Naive thymus-derived CD4-positive, alpha-beta T cell (primary cell): Measurements from ENCODE around the gene SPAG16. TPM values are rescaled to one million over a fixed set of nuclear protein-coding genes. Genes with fewer than 3 reads are reported as not detected.

Source experiments
- ATAC-seq: fragments of 150-1000 bp; cut with Tn5 transposase; 2 replicates; pipeline ENCODE4 v1.10.0; 2021; ENCODE audit warnings: mild to moderate bottlenecking, moderate library complexity
- CTCF ChIA-PET: fragments of 350-600 bp; sonication (Branson Sonifier 250); formaldehyde crosslinking; loops from one replicate; lab custom pipeline; 2021; ENCODE audit warnings: antibody characterized with exemption; lab: Charles Lee
- POLR2A ChIA-PET: fragments of 350-600 bp; sonication (Branson Sonifier 250); formaldehyde crosslinking; loops from one replicate; lab custom pipeline; 2021; ENCODE audit warnings: antibody characterized with exemption, inconsistent platforms; lab: Charles Lee
- DNase-seq, 9 donors: peaks; one replicate each; pipeline versions ENCODE4 v3.0.0 to v3.0.0-alpha.2; 2020 to 2022; ENCODE audit warnings: mixed read lengths in 1 of 9
- H3K27ac ChIP-seq: one replicate; pipeline ENCODE4 v1.7.0; 2013; ENCODE audit warnings: mild to moderate bottlenecking, low read depth, low read length, moderate library complexity
- H3K27me3 ChIP-seq, 2 donors: one replicate each; pipeline ENCODE4 v1.7.0; 2013; ENCODE audit warnings: low read length in 2 of 2, mild to moderate bottlenecking in 2 of 2, moderate library complexity in 2 of 2; ENCODE audit not compliant: control insufficient read depth in 2 of 2, insufficient read depth in 2 of 2
- H3K36me3 ChIP-seq, 3 experiments: 1 replicate in 2 of 3; 2 replicates in 1 of 3; pipeline ENCODE4 v1.7.0; 2013; ENCODE audit warnings: low read length in 3 of 3, mild to moderate bottlenecking in 3 of 3, moderate library complexity in 1 of 3; ENCODE audit not compliant: insufficient read depth in 3 of 3, control insufficient read depth in 2 of 3
- H3K4me1 ChIP-seq, 2 donors: one replicate each; pipeline ENCODE4 v1.7.0; 2013; ENCODE audit warnings: low read length in 2 of 2, mild to moderate bottlenecking in 2 of 2, moderate library complexity in 1 of 2; ENCODE audit not compliant: control insufficient read depth in 2 of 2, insufficient read depth in 2 of 2
- H3K4me3 ChIP-seq: 2 replicates; pipeline ENCODE4 v1.7.0; 2013; ENCODE audit warnings: mild to moderate bottlenecking, low read length
- H3K9me3 ChIP-seq, 3 experiments: 1 replicate in 2 of 3; 2 replicates in 1 of 3; pipeline ENCODE4 v1.7.0; 2013; ENCODE audit warnings: low read length in 3 of 3; ENCODE audit not compliant: control insufficient read depth in 2 of 3
- H3K27ac Mint-ChIP-seq, 9 donors: one replicate each; pipeline ENCODE4 v1.8.0; 2020 to 2022; ENCODE audit warnings: mixed read lengths in 9 of 9, mild to moderate bottlenecking in 8 of 9, moderate library complexity in 5 of 9, inconsistent platforms in 2 of 9
- H3K27me3 Mint-ChIP-seq, 5 donors: one replicate each; pipeline ENCODE4 v1.8.0; 2021 to 2022; ENCODE audit warnings: mixed read lengths in 5 of 5, mild to moderate bottlenecking in 1 of 5
- H3K36me3 Mint-ChIP-seq, 5 donors: one replicate each; pipeline ENCODE4 v1.8.0; 2020 to 2022; ENCODE audit warnings: mixed read lengths in 5 of 5, mild to moderate bottlenecking in 3 of 5, inconsistent platforms in 1 of 5
- H3K4me1 Mint-ChIP-seq, 7 donors: one replicate each; pipeline ENCODE4 v1.8.0; 2020 to 2022; ENCODE audit warnings: mixed read lengths in 7 of 7, mild to moderate bottlenecking in 3 of 7, inconsistent platforms in 1 of 7
- H3K4me3 Mint-ChIP-seq, 10 donors: one replicate each; pipeline ENCODE4 v1.8.0; 2020 to 2022; ENCODE audit warnings: mild to moderate bottlenecking in 10 of 10, mixed read lengths in 10 of 10, moderate library complexity in 6 of 10, inconsistent platforms in 2 of 10
- H3K9me3 Mint-ChIP-seq, 11 donors: one replicate each; pipeline ENCODE4 v1.8.0; 2020 to 2022; ENCODE audit warnings: mixed read lengths in 11 of 11, mild to moderate bottlenecking in 4 of 11, inconsistent platforms in 1 of 11, moderate library complexity in 1 of 11
- intact Hi-C, 2 donors: fragments of 100-400 bp; cut with micrococcal nuclease; formaldehyde crosslinking; loops; one replicate each; pipeline ENCODE4 v1.15.1; 2023
- polyA plus RNA-seq, 2 donors: library from polyadenylated mRNA; unstranded; fragments of 300-500 nt; fragmentation: Illumina TruSeq; gene quantifications; one replicate each; pipeline ENCODE4 v1.2.3, GENCODE V29; 2021
- total RNA-seq, 6 experiments: library from RNA in 5 of 6; stranded (reverse) in 5 of 6; gene quantifications; 1 replicate in 5 of 6; 2 replicates in 1 of 6; pipeline ENCODE4 v1.2.3 and lab custom pipeline; 2021 to 2026

SPAG16 gene
- total and polyA plus RNA-seq, 7 experiments from 2014 or later, result 4.7 to 20.2 (median 7.4) TPM

- intact Hi-C loops, result no loop called here
- peaks cover 0 to 11% (median 1%) of the 10 kb centered on the region in 11 donors for H3K9me3 Mint-ChIP-seq
- no peaks in the 10 kb centered on the region for H3K36me3 Mint-ChIP-seq
- Histone ChIP-seq H3K27me3 (no peaks in the 10 kb centered on the region), H3K4me1 (no peaks in the 10 kb centered on the region), H3K9me3 (no peaks in the 10 kb centered on the region), H3K27ac (no peak overlapping the region), H3K36me3 (no peaks in the 10 kb centered on the region), H3K4me3 (no peak overlapping the region)
- CTCF ChIA-PET, result no interaction called here
- no peak overlapping the region for H3K4me3 Mint-ChIP-seq
- ATAC-seq (no peak), DNase-seq (no peak)
- H3K27ac Mint-ChIP-seq, result no peak overlapping the region
- no peaks in the 10 kb centered on the region for H3K27me3 Mint-ChIP-seq
- POLR2A ChIA-PET, result no interaction called here
- no peaks in the 10 kb centered on the region for H3K4me1 Mint-ChIP-seq
Observed at GRCh38 chr2:213846856-213847255, 562.6 kb downstream of the SPAG16 start.

DNA sequence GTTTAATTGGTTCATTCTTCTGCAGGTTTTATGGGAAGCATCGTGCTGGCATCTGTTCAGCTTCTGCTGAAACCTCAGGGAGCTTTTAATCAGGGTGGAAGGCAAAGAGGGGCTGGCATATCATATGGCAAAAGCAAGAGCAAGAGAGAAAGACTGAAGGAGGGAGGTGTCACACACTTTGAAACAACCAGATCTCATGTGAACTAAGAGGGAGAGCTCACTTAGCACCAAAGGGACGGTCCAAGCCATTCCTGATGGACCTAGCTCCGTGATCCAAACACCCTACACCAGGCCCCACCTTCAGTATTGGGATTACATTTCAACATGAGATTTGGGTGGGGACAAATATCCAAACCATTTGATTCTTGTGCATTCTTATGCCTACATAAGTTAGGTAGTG is 563.1 kb downstream of the SPAG16 start:
- Mint-ChIP-seq H3K4me1 (no peaks in the 10 kb centered on the region), H3K27ac (no peak overlapping the region), H3K4me3 (no peak overlapping the region), H3K27me3 (no peaks in the 10 kb centered on the region), H3K36me3 (no peaks in the 10 kb centered on the region), H3K9me3 (peaks cover 0 to 11% (median 1%) of the 10 kb centered on the region in 11 donors)
- CTCF ChIA-PET, result no interaction called here
- DNase-seq (no peak), ATAC-seq (no peak)
- H3K4me3 ChIP-seq, result no peak overlapping the region
- intact Hi-C loops, result no loop called here
- H3K9me3 ChIP-seq, result no peaks in the 10 kb centered on the region
- no peaks in the 10 kb centered on the region for H3K36me3 ChIP-seq
- POLR2A ChIA-PET, result no interaction called here
- H3K27ac ChIP-seq, result no peak overlapping the region
- no peaks in the 10 kb centered on the region for H3K27me3 ChIP-seq
- no peaks in the 10 kb centered on the region for H3K4me1 ChIP-seq

DNA sequence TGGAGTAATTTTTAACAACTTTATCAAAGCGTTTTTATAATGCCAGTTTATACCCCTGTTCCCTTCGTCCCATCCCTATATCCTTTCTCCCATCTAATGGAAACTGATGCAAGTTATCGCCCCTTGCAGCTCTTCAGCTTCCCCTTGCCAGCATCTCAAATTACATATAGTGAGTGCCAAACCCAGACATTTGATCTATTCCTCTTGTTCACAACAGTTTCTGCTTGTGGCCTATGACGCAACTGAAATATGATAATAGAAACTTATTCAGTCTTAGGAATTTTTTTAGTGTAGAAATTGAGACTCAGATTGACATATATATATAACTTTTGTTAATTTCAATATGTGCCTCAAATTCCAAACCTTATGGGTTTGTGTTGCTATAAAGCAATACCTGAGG is 564.4 kb downstream of the SPAG16 start:
- ATAC-seq (no peak), DNase-seq (no peak)
- H3K36me3 ChIP-seq, result no peaks in the 10 kb centered on the region
- no peaks in the 10 kb centered on the region for H3K27me3 ChIP-seq
- no peaks in the 10 kb centered on the region for H3K4me1 ChIP-seq
- H3K27ac ChIP-seq, result no peak overlapping the region
- Mint-ChIP-seq H3K9me3 (peaks cover 0 to 11% (median 1%) of the 10 kb centered on the region in 11 donors), H3K36me3 (no peaks in the 10 kb centered on the region), H3K27me3 (no peaks in the 10 kb centered on the region), H3K4me3 (no peak overlapping the region), H3K27ac (no peak overlapping the region), H3K4me1 (no peaks in the 10 kb centered on the region)
- H3K4me3 ChIP-seq, result no peak overlapping the region
- H3K9me3 ChIP-seq, result no peaks in the 10 kb centered on the region
- intact Hi-C loops, result no loop called here
- POLR2A ChIA-PET, result no interaction called here
- CTCF ChIA-PET, result no interaction called here

- Mint-ChIP-seq H3K4me3 (no peak overlapping the region), H3K4me1 (no peaks in the 10 kb centered on the region), H3K36me3 (no peaks in the 10 kb centered on the region), H3K27ac (no peak overlapping the region), H3K27me3 (no peaks in the 10 kb centered on the region), H3K9me3 (peaks cover 0 to 5% (median 0%) of the 10 kb centered on the region in 11 donors)
- ATAC-seq (no peak), DNase-seq (no peak)
- Histone ChIP-seq H3K36me3 (no peaks in the 10 kb centered on the region), H3K27ac (no peak overlapping the region), H3K4me1 (no peaks in the 10 kb centered on the region), H3K27me3 (no peaks in the 10 kb centered on the region), H3K9me3 (no peaks in the 10 kb centered on the region), H3K4me3 (no peak overlapping the region)
- CTCF ChIA-PET, result no interaction called here
- POLR2A ChIA-PET, result no interaction called here
- intact Hi-C loops, result no loop called here
Observed at GRCh38 chr2:213861638-213862037, 577.4 kb downstream of the SPAG16 start.

- Histone ChIP-seq H3K4me3 (no peak overlapping the region), H3K27me3 (no peaks in the 10 kb centered on the region), H3K9me3 (no peaks in the 10 kb centered on the region), H3K4me1 (no peaks in the 10 kb centered on the region), H3K27ac (no peak overlapping the region), H3K36me3 (no peaks in the 10 kb centered on the region)
- ChIA-PET CTCF (no interaction called here), POLR2A (no interaction called here)
- no peaks in the 10 kb centered on the region for H3K27me3 Mint-ChIP-seq
- H3K4me3 Mint-ChIP-seq, result no peak overlapping the region
- H3K4me1 Mint-ChIP-seq, result no peaks in the 10 kb centered on the region
- intact Hi-C loops, result no loop called here
- no peak overlapping the region for H3K27ac Mint-ChIP-seq
- H3K36me3 Mint-ChIP-seq, result no peaks in the 10 kb centered on the region
- ATAC-seq (no peak), DNase-seq (no peak)
- H3K9me3 Mint-ChIP-seq, result peaks cover 0 to 5% (median 0%) of the 10 kb centered on the region in 11 donors
Observed at GRCh38 chr2:213862407-213863076, 578.3 kb downstream of the SPAG16 start.

DNA sequence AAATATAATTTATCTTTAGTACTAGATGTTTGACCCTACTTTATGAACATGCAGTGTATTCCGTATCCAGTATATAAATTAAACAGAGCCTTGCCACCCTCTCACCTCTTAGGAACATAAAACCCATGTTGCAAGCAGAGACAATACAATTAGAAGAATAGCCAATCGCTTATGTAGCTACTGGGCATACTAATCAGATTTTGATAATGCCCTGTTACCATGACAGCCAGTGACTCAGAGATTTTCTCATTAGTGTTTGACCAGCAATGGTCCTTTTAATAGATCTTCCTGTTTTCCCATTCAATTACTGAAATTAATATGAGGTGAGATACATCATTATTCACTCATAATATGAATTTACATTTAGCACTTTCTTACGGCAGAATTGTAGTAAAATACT is 579.3 kb downstream of the SPAG16 start:
- Mint-ChIP-seq H3K9me3 (peaks cover 0 to 5% (median 0%) of the 10 kb centered on the region in 11 donors), H3K36me3 (no peaks in the 10 kb centered on the region), H3K27ac (no peak overlapping the region), H3K4me1 (no peaks in the 10 kb centered on the region), H3K27me3 (no peaks in the 10 kb centered on the region), H3K4me3 (no peak overlapping the region)
- Histone ChIP-seq H3K4me3 (no peak overlapping the region), H3K27me3 (no peaks in the 10 kb centered on the region), H3K36me3 (no peaks in the 10 kb centered on the region), H3K9me3 (no peaks in the 10 kb centered on the region), H3K27ac (no peak overlapping the region), H3K4me1 (no peaks in the 10 kb centered on the region)
- ChIA-PET CTCF (no interaction called here), POLR2A (no interaction called here)
- ATAC-seq (no peak), DNase-seq (no peak)
- intact Hi-C loops, result no loop called here

GRCh38 chr2:213868526-213868925 is 584.3 kb downstream of the SPAG16 start:
- DNase-seq (no peak), ATAC-seq (no peak)
- ChIA-PET CTCF (no interaction called here), POLR2A (no interaction called here)
- Histone ChIP-seq H3K27me3 (no peaks in the 10 kb centered on the region), H3K4me3 (no peak overlapping the region), H3K4me1 (no peaks in the 10 kb centered on the region), H3K27ac (no peak overlapping the region), H3K36me3 (no peaks in the 10 kb centered on the region), H3K9me3 (no peaks in the 10 kb centered on the region)
- no peaks in the 10 kb centered on the region for H3K4me1 Mint-ChIP-seq
- no peak overlapping the region for H3K4me3 Mint-ChIP-seq
- H3K9me3 Mint-ChIP-seq, result peaks cover 0 to 8% (median 2%) of the 10 kb centered on the region in 11 donors
- no peaks in the 10 kb centered on the region for H3K27me3 Mint-ChIP-seq
- no peak overlapping the region for H3K27ac Mint-ChIP-seq
- no peaks in the 10 kb centered on the region for H3K36me3 Mint-ChIP-seq
- intact Hi-C loops, result no loop called here
